Epithelial cell of esophagus (primary cell): ENCODE data around the gene ELOVL7.
"Not testable (repeated sequence)": the region's sequence is repeated elsewhere in the genome, so short reads cannot be mapped to it uniquely, and the experiment has no call there.

Experiments used
- DNase-seq: peaks from one replicate; pipeline ENCODE4 v3.0.0; 2010; ENCODE audit warnings: low read depth
- H3K4me3 ChIP-seq: 2 replicates; pipeline ENCODE4 v1.5.1; 2011; ENCODE audit warnings: mild to moderate bottlenecking, low read length, control low read depth
- CTCF ChIP-seq: IDR thresholded peaks from 2 replicates; pipeline ENCODE4 v1.5.1; 2011; ENCODE audit warnings: low read depth, mild to moderate bottlenecking, low read length, control low read depth, inconsistent platforms; ENCODE audit not compliant: insufficient read depth; ENCODE audit errors: missing control alignments

The ELOVL7 gene

GRCh38 chr5:60883229-60883628, 39.2 kb upstream of the ELOVL7 start:
- peak; percentile 52 for TF ChIP-seq CTCF
- H3K4me3 ChIP-seq = no peak overlapping the region
- peak; percentile 34 for DNase-seq

GRCh38 chr5:60872892-60873291, 28.8 kb upstream of the ELOVL7 start:
- no peak for TF ChIP-seq CTCF
- no peak for DNase-seq

GRCh38 chr5:60870857-60871256, 26.8 kb upstream of the ELOVL7 start:
- DNase-seq = no peak
- no peak for TF ChIP-seq CTCF

More at GRCh38 chr5:60872892-60873291, 28.8 kb upstream of the ELOVL7 start:
- H3K4me3 ChIP-seq = no peak overlapping the region

GRCh38 chr5:60860572-60860971, 16.5 kb upstream of the ELOVL7 start:
- not testable (repeated sequence) for DNase-seq

More at GRCh38 chr5:60870857-60871256, 26.8 kb upstream of the ELOVL7 start:
- H3K4me3 ChIP-seq = no peak overlapping the region

GRCh38 chr5:60856066-60856465, 12.0 kb upstream of the ELOVL7 start:
- peak; percentile 81 for DNase-seq
- TF ChIP-seq CTCF = no peak
- H3K4me3 ChIP-seq = no peak overlapping the region

More at GRCh38 chr5:60860572-60860971, 16.5 kb upstream of the ELOVL7 start:
- H3K4me3 ChIP-seq = not testable (repeated sequence)

GRCh38 chr5:60852940-60853339, 8.9 kb upstream of the ELOVL7 start:
- no peak for TF ChIP-seq CTCF
- H3K4me3 ChIP-seq = no peak overlapping the region
- no peak for DNase-seq

GRCh38 chr5:60852317-60852716, 8.2 kb upstream of the ELOVL7 start:
- DNase-seq = no peak
- TF ChIP-seq CTCF = no peak
- no peak overlapping the region for H3K4me3 ChIP-seq
